ENCODE data around the gene GLI3. TPM values are rescaled to one million over a fixed set of nuclear protein-coding genes. Genes with fewer than 3 reads are reported as not detected.

GLI3 gene
- total and polyA plus RNA-seq, 2 of the 4 experiments (the other 2 are of a cell fraction) = 1.3 to 3.9 TPM

DNA sequence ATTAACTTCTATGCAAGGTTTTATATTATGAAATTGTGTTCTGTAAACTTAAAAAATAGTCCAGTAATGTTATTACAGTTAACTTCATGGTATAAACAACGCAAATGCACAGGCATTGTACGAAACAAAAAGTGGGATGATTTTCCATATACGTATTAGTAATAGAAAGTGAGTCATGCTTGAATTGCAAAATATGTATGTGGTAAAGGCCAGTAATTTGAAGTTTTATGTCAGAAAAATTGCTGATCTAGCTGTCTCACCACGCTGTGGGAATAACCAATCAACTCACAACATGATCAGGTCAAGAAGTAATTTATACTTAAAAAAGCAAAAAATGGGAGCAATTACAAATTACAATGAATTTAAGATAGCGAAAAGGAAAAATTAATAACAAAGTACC lies 37.0 kb upstream of the GLI3 start:
- WGBS, 2 experiments (ENCODE audit: extremely low coverage in 2 of 2, insufficient read length in 1 of 2) = no CpG with 5 or more reads among the region's 5 CpGs
- in situ Hi-C loops (cut with MboI; ENCODE audit: low sequenced_read_pairs) = no loop called here
- POLR2A ChIA-PET (ENCODE audit: unreplicated experiment) = no interaction called here

More for the DNA sequence above, 37.0 kb upstream of the GLI3 start:
- Histone ChIP-seq H4K91ac (ENCODE audit: insufficient read depth, low read depth, low read length) (no peak overlapping the region), H4K20me1 (ENCODE audit: insufficient read depth, low read length) (no peaks in the 10 kb centered on the region), H3K56ac (ENCODE audit: extremely low read depth, insufficient read depth, low read length) (no peak overlapping the region), H4K5ac (ENCODE audit: low read depth, low read length) (no peak overlapping the region), H3K9ac (ENCODE audit: low read depth, low read length) (no peak overlapping the region), H3K4me2 (ENCODE audit: low read depth, low read length) (no peak overlapping the region), H4K8ac (ENCODE audit: low read depth in 2 of 2, low read length in 2 of 2) (no peak overlapping the region), H2AK5ac (ENCODE audit: low read depth, low read length) (no peak overlapping the region), H3K9me3 (ENCODE audit: control insufficient read depth, insufficient read depth, low read length) (no peaks in the 10 kb centered on the region), H3K36me3 (ENCODE audit: control insufficient read depth, insufficient read depth, low read length) (no peaks in the 10 kb centered on the region), H2AK9ac (replicated peaks; ENCODE audit: low read depth, low read length, poor library complexity) (no peak overlapping the region), H3K18ac (ENCODE audit: low read depth, low read length) (no peak overlapping the region), H2BK120ac (ENCODE audit: low read depth, low read length) (no peak overlapping the region), H2BK15ac (ENCODE audit: low read depth, low read length) (no peak overlapping the region), H2AFZ (replicated peaks; ENCODE audit: low read length, poor library complexity) (no peak overlapping the region), H3K23ac (ENCODE audit: low read depth, low read length) (no peak overlapping the region), H3K4ac (ENCODE audit: low read depth, low read length) (no peak overlapping the region), H2BK20ac (ENCODE audit: low read depth, low read length) (no peak overlapping the region), H3K27ac (ENCODE audit: insufficient read depth, low read length) (no peak overlapping the region), H3K79me1 (ENCODE audit: low read depth in 1 of 2, low read length in 2 of 2) (no peaks in the 10 kb centered on the region), H3K4me3 (ENCODE audit: insufficient read depth, low read depth, low read length) (no peak overlapping the region), H3K14ac (replicated peaks; ENCODE audit: low read depth, low read length) (no peak overlapping the region), H3K27me3 (ENCODE audit: control insufficient read depth, insufficient read depth, low read length) (peaks cover 7% of the 10 kb centered on the region), H3K9me1 (ENCODE audit: insufficient read depth, low read length) (no peaks in the 10 kb centered on the region; the same call in 1 of the 2 replicates), H2BK5ac (ENCODE audit: low read depth, low read length, poor library complexity, severe bottlenecking) (no peak overlapping the region), H3K4me1 (ENCODE audit: control insufficient read depth, insufficient read depth, low read length) (no peaks in the 10 kb centered on the region)
- no TSS peak for BruUV-seq (replicated peaks)
- TF ChIP-seq MAFK (IDR thresholded peaks at IDR 0.05; ENCODE audit: low read depth, low read length) = peak; percentile 85
- TF ChIP-seq CEBPB (IDR thresholded peaks at IDR 0.05; ENCODE audit: low read depth, low read length) = peak; percentile 92
- no peak for TF ChIP-seq POLR2A (IDR thresholded peaks at IDR 0.05; ENCODE audit: low read depth, low read length)
- TF ChIP-seq FOS (IDR thresholded peaks at IDR 0.05; ENCODE audit: low read depth, low read length) = peak; percentile 68; the same call in 1 of the 2 replicates
- TF ChIP-seq NFE2L2 (IDR thresholded peaks at IDR 0.05; ENCODE audit: low read depth, low read length) = no peak
- TF ChIP-seq, protein P1, sequence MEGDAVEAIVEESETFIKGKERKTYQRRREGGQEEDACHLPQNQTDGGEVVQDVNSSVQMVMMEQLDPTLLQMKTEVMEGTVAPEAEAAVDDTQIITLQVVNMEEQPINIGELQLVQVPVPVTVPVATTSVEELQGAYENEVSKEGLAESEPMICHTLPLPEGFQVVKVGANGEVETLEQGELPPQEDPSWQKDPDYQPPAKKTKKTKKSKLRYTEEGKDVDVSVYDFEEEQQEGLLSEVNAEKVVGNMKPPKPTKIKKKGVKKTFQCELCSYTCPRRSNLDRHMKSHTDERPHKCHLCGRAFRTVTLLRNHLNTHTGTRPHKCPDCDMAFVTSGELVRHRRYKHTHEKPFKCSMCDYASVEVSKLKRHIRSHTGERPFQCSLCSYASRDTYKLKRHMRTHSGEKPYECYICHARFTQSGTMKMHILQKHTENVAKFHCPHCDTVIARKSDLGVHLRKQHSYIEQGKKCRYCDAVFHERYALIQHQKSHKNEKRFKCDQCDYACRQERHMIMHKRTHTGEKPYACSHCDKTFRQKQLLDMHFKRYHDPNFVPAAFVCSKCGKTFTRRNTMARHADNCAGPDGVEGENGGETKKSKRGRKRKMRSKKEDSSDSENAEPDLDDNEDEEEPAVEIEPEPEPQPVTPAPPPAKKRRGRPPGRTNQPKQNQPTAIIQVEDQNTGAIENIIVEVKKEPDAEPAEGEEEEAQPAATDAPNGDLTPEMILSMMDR (conservative IDR thresholded peaks at IDR 0.05; ENCODE audit: low read depth, low read length) = no peak
- intact Hi-C loops (cut with micrococcal nuclease) (no loop called here), dilution Hi-C loops (cut with HindIII; ENCODE audit: low sequenced_read_pairs, unreplicated experiment) (no loop called here)
- peak; percentile 57; the same call in 1 of the 2 replicates for ATAC-seq (ENCODE audit: low read depth)
- CTCF ChIA-PET = interaction anchor here (1.6 kb wide), 1 partner anchor 11 kb away, joined by 4 read pairs; no protein-coding TSS in a partner anchor
- DNase-seq = peak; percentile 79

Measured in IMR-90 (cell line).